Right atrium auricular region (tissue), 2 donors: ENCODE data around the gene XXYLT1. TPM values are rescaled to one million over a fixed set of nuclear protein-coding genes. Genes with fewer than 3 reads are reported as not detected.
A peak's percentile ranks its signal among the peaks of the same experiment; 100 is the strongest.

ENCODE experiments used
- DNase-seq: peaks from one replicate; pipeline ENCODE4 v3.0.0-alpha.2; 2019; ENCODE audit warnings: low spot score
- H3K27ac ChIP-seq, 2 donors: fragments of 200-600 bp; sonication (generic); 1 replicate in 1 of 2; 2 replicates in 1 of 2; pipeline ENCODE4 v1.5.1; 2016 to 2019
- H3K27me3 ChIP-seq, 2 donors: fragments of 200-600 bp; sonication (generic); one replicate each; pipeline versions ENCODE4 v1.5.1 to v1.6.0; 2017 to 2019
- H3K36me3 ChIP-seq: fragments of 200-600 bp; sonication (generic); one replicate; pipeline ENCODE4 v1.5.1; 2016
- H3K4me1 ChIP-seq, 2 donors: fragments of 200-600 bp; sonication (generic); one replicate each; pipeline versions ENCODE4 v1.5.1 to v1.6.0; 2017 to 2019
- H3K4me3 ChIP-seq, 2 donors: fragments of 200-600 bp; sonication (generic); 1 replicate in 1 of 2; 2 replicates in 1 of 2; pipeline ENCODE4 v1.5.1; 2017 to 2019; ENCODE audit warnings: mild to moderate bottlenecking in 1 of 2, moderate library complexity in 1 of 2
- H3K9me3 ChIP-seq, 2 donors: fragments of 200-600 bp; sonication (generic); one replicate each; pipeline ENCODE4 v1.5.1; 2019
- CTCF ChIP-seq, 2 donors: fragments of 200-600 bp; sonication (generic); IDR thresholded peaks; one replicate each; pipeline ENCODE4 v1.5.1; 2019; ENCODE audit warnings: antibody characterized with exemption in 2 of 2
- total RNA-seq, 2 donors: library from RNA; depleted of rRNA; stranded (reverse); fragments of >200 nt; gene quantifications; one replicate each; pipeline ENCODE4 v1.1.0, GENCODE V29; 2016

XXYLT1 gene
- total RNA-seq, 2 donors from 2014 or later = 4.6 to 6.7 TPM

DNA sequence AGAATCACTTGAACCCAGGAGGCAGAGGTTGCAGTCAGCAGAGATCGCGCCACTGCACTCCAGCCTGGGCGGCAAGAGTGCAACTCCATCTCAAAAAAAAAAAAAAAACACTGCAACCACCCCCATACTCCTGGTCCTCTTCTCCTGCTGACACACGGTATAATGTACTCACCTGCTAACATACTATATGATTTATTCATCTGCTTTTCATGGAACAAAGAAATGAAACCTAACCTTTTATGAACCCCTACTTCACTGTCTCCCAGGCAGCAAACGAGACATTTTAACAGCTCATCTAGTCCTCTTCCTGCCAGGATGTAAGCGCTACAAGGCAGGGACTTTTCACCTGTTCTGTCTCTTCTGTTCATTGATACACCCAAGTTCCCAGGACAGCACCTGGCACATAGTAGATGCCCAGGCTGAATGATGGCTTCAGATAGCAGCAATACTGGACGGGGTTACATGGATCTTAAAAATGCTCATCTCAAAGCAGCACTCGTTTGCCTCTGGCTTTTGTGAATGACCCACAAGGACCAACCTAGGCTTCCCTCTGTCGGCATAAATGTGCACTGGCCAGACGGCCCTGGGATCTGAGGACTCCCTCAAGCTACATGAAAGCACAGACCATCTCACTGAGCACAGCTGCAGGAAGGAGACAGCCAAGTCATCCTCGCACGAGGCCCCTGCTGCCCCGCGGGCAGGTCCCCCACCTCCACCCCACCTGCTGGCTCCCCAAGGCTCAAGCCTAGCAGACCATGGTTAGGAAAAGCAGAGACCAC lies 20.3 kb downstream of the XXYLT1 start:
- peaks cover 0 to 7% of the 10 kb centered on the region in 2 donors for H3K4me1 ChIP-seq
- TF ChIP-seq CTCF (IDR thresholded peaks at IDR 0.05) = peak in 1 of 2 donors; percentile 59
- DNase-seq = peak; percentile 59
- H3K9me3 ChIP-seq = no peaks in the 10 kb centered on the region
- H3K27me3 ChIP-seq = no peaks in the 10 kb centered on the region
- H3K36me3 ChIP-seq = no peaks in the 10 kb centered on the region
- H3K27ac ChIP-seq = no peak overlapping the region
- no peak overlapping the region for H3K4me3 ChIP-seq

DNA sequence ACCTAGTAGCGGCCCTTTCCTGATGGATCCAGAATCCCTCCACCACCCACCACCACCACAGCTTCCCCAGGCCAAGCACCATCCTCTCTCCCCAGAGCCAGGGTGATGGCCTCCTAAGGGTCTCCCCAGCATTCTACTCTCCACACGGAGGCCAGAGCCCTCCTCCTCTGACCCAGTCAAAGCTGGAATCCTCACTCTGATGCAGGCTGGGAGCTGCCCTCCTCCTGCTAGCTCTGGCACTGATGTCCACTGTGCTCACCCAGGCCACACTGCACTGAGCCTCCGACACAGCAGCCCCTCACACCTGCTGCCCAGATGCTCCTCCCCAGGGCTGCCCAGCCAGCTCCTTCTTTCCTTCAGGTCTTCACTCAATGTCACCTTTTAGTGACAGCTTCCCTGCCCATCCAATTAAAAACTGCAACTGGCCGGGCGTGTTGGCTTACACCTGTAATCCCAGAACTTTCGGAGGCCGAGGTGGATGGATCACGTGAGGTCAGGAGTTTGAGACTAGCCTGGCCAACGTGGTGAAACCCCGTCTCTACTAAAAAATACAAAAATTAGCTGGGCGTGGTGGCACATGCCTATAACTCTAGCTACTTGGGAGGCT lies 21.0 kb downstream of the XXYLT1 start:
- Histone ChIP-seq H3K4me3 (no peak overlapping the region), H3K4me1 (peaks cover 0 to 7% of the 10 kb centered on the region in 2 donors), H3K9me3 (no peaks in the 10 kb centered on the region), H3K27me3 (no peaks in the 10 kb centered on the region), H3K36me3 (no peaks in the 10 kb centered on the region), H3K27ac (no peak overlapping the region)
- DNase-seq = peak; percentile 43
- no peak for TF ChIP-seq CTCF (IDR thresholded peaks at IDR 0.05)

DNA sequence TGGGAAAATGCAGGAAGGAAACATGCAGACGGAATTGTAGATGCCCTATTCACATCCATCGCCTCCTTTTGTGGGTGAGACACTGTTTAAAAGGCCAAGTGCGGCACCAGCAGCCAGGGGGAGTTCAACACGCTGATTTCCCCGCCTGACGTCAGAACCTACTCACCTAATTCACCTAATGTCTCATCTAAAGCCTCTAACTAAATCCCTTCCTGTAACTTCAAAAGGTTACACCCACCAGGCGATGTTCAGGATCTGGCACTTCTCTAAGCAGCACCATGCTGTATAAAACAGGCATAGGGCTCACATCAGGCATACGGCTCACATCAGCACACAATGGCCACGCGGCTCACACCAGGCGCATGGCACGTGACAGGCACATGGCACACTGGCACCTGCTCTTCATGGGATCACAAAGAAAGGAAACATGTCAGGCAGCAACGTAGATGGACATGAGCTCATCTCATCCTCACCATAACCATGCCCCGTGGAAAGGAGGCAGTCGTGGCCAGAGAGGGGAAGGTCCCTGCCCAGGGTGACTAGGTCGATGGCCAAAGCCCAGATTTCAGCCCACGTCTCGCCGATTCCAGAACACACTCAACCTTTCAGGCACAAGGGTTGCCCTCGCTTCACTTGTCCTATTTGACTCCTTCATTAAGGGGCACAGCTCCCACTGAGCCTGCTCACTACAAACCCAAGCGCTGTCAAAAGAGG lies 21.7 kb downstream of the XXYLT1 start:
- H3K9me3 ChIP-seq = no peaks in the 10 kb centered on the region
- TF ChIP-seq CTCF (IDR thresholded peaks at IDR 0.05) = no peak
- no peaks in the 10 kb centered on the region for H3K27me3 ChIP-seq
- no peak overlapping the region for H3K4me3 ChIP-seq
- H3K36me3 ChIP-seq = no peaks in the 10 kb centered on the region
- DNase-seq = peak; percentile 44
- H3K4me1 ChIP-seq = peaks cover 0 to 9% of the 10 kb centered on the region in 2 donors
- H3K27ac ChIP-seq = no peak overlapping the region

DNA sequence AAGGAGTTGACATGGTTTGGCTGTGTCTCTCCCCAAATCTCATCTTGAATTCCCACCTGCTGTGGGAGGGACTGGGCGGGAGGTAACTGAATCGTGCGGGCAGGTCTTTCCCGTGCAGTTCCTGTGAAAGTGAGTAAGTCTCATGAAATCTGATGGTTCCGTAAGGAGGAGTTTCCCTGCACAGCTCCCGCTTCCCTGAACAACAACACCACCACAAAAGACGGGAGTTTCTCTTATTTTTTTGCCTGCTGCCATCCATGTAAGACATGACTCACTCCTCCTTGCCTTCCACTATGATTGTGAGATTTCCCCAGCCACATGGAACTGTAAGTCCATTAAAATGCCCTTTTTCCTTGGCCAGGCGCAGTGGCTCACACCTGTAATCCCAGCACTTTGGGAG lies 22.7 kb downstream of the XXYLT1 start:
- H3K4me1 ChIP-seq = peaks cover 0 to 18% of the 10 kb centered on the region in 2 donors

DNA sequence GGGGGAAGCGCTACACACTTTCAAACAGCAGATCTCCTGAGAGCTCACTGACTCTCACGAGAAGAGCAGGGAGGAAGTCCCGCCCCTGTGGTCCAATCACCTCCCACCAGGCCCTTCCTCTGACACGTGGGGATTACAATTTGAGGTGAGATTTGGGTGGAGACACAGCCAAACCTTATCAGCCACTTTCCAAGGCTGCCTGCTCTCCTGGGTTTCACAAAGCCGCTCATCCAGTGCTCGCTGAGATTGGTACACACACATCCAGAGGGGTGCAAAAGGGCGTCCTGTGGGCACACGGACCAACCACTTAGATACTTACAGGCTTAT lies 23.1 kb downstream of the XXYLT1 start:
- no peaks in the 10 kb centered on the region for H3K9me3 ChIP-seq
- peaks cover 0 to 18% of the 10 kb centered on the region in 2 donors for H3K4me1 ChIP-seq
- no peak overlapping the region for H3K4me3 ChIP-seq
- no peak for DNase-seq
- no peak overlapping the region for H3K27ac ChIP-seq
- no peak for TF ChIP-seq CTCF (IDR thresholded peaks at IDR 0.05)
- no peaks in the 10 kb centered on the region for H3K27me3 ChIP-seq
- H3K36me3 ChIP-seq = no peaks in the 10 kb centered on the region

More for the DNA sequence above, 22.7 kb downstream of the XXYLT1 start:
- no peak for DNase-seq
- no peaks in the 10 kb centered on the region for H3K9me3 ChIP-seq
- H3K27me3 ChIP-seq = no peaks in the 10 kb centered on the region
- H3K27ac ChIP-seq = no peak overlapping the region
- H3K36me3 ChIP-seq = no peaks in the 10 kb centered on the region
- no peak for TF ChIP-seq CTCF (IDR thresholded peaks at IDR 0.05)
- no peak overlapping the region for H3K4me3 ChIP-seq
